Endothelial cell of umbilical vein (primary cell): ENCODE data around the gene PCSK6. TPM values are rescaled to one million over a fixed set of nuclear protein-coding genes. Genes with fewer than 3 reads are reported as not detected.
"Not testable (repeated sequence)": the region's sequence is repeated elsewhere in the genome, so short reads cannot be mapped to it uniquely, and the experiment has no call there.

Source experiments
- BruUV-seq: library from RNA; stranded (reverse); fragments of 400-500 nt; replicated peaks from 2 replicates; lab custom pipeline; 2021; lab: Mats Ljungman, UMichigan
- CTCF ChIA-PET: fragments of 300-600, 350-600 bp; sonication (Branson Sonifier 250); formaldehyde crosslinking; loops from one replicate; lab custom pipeline; 2021; ENCODE audit warnings: antibody characterized with exemption, inconsistent platforms; lab: Charles Lee
- POLR2A ChIA-PET: fragments of 300-600, 350-600 bp; sonication (Branson Sonifier 250); formaldehyde crosslinking; loops from one replicate; lab custom pipeline; 2021; ENCODE audit warnings: antibody characterized with exemption, inconsistent platforms; lab: Charles Lee
- DNase-seq: peaks from one replicate; pipeline ENCODE4 v3.0.0-alpha.2; 2011; ENCODE audit warnings: low read depth, low spot score
- FAIRE-seq: peaks from 2 replicates; lab custom pipeline; 2011; peaks lifted over from hg19 to GRCh38; lab: Jason Lieb, UNC
- H2AFZ ChIP-seq: 2 replicates; pipeline ENCODE4 v1.6.0; 2012; ENCODE audit warnings: low read depth, low read length, control low read depth, inconsistent platforms
- H3K27ac ChIP-seq: 2 replicates; pipeline ENCODE4 v1.5.1; 2011; ENCODE audit warnings: low read depth, mild to moderate bottlenecking, control low read depth, low read length, moderate library complexity; ENCODE audit not compliant: insufficient read depth
- H3K27me3 ChIP-seq, 2 experiments: 2 replicates each; pipeline versions ENCODE4 v1.6.0 to v1.6.1; 2011; ENCODE audit warnings: low read length in 2 of 2, mixed read lengths in 1 of 2; ENCODE audit not compliant: control insufficient read depth in 2 of 2, insufficient read depth in 2 of 2
- H3K36me3 ChIP-seq, 2 experiments: 2 replicates in 1 of 2; 3 replicates in 1 of 2; pipeline ENCODE4 v1.5.1; 2011; ENCODE audit warnings: low read length in 2 of 2, mild to moderate bottlenecking in 1 of 2, moderate library complexity in 1 of 2; ENCODE audit not compliant: control insufficient read depth in 2 of 2, insufficient read depth in 2 of 2; ENCODE audit errors: extremely low read depth in 1 of 2
- H3K4me1 ChIP-seq: 3 replicates; pipeline ENCODE4 v1.5.1; 2011; ENCODE audit warnings: mild to moderate bottlenecking, low read length; ENCODE audit not compliant: control insufficient read depth, insufficient read depth; ENCODE audit errors: extremely low read depth
- H3K4me2 ChIP-seq: 2 replicates; pipeline ENCODE4 v1.6.1; 2011; ENCODE audit warnings: low read length, control low read depth, mixed read lengths; ENCODE audit not compliant: insufficient read depth
- H3K4me3 ChIP-seq, 3 experiments: fragments of 200-600 bp in 1 of 3; sonication (generic), shearing (Covaris generic) in 1 of 3; replicated peaks in 1 of 3; 2 replicates each; pipeline ENCODE4 v1.5.1; 2011 to 2016; ENCODE audit warnings: control low read depth in 3 of 3, low read length in 3 of 3, mild to moderate bottlenecking in 2 of 3, inconsistent platforms in 1 of 3, low read depth in 1 of 3, moderate library complexity in 1 of 3; ENCODE audit not compliant: insufficient read depth in 1 of 3
- H3K79me2 ChIP-seq: 2 replicates; pipeline ENCODE4 v1.6.0; 2012; ENCODE audit warnings: low read length, inconsistent platforms; ENCODE audit not compliant: control insufficient read depth, insufficient read depth
- H3K9ac ChIP-seq: replicated peaks from 2 replicates; pipeline ENCODE3; 2011; ENCODE audit warnings: low read length, control low read depth; ENCODE audit not compliant: insufficient read depth; ENCODE audit errors: extremely low read depth
- H3K9me1 ChIP-seq: replicated peaks from 3 replicates; pipeline ENCODE4 v1.6.0; 2011; ENCODE audit warnings: mild to moderate bottlenecking, low read length; ENCODE audit not compliant: control insufficient read depth, insufficient read depth; ENCODE audit errors: extremely low read depth
- H3K9me3 ChIP-seq: replicated peaks from 2 replicates; pipeline ENCODE4 v1.5.1; 2012; ENCODE audit warnings: low read length, inconsistent platforms; ENCODE audit not compliant: control insufficient read depth, insufficient read depth
- H4K20me1 ChIP-seq: replicated peaks from 2 replicates; pipeline ENCODE3; 2011; ENCODE audit warnings: mild to moderate bottlenecking, low read length; ENCODE audit not compliant: control insufficient read depth, insufficient read depth; ENCODE audit errors: extremely low read depth
- EZH2 ChIP-seq: IDR thresholded peaks from 2 replicates; pipeline ENCODE4 v1.6.1; 2012; ENCODE audit warnings: borderline replicate concordance, low read depth, mild to moderate bottlenecking, moderate library complexity, low read length, inconsistent platforms; ENCODE audit not compliant: severe bottlenecking
- JUN ChIP-seq: IDR thresholded peaks from 2 replicates; pipeline ENCODE4 v1.6.1; 2011; ENCODE audit warnings: borderline replicate concordance, low read depth; ENCODE audit not compliant: insufficient read length, insufficient read depth
- dilution Hi-C: fragments of 300-500 bp; cut with MboI; formaldehyde crosslinking; loops from one replicate; pipeline ENCODE4 v1.15.0; 2019; ENCODE audit warnings: low sequenced_read_pairs; ENCODE audit not compliant: extremely low pct_ligation_motif_present
- intact Hi-C: fragments of 100-400 bp; cut with micrococcal nuclease; formaldehyde crosslinking; loops from one replicate; pipeline ENCODE4 v1.10.0; 2022
- polyA plus RNA-seq, 4 experiments: library from polyadenylated mRNA; depleted of rRNA in 3 of 4; stranded (reverse) in 3 of 4; unstranded in 1 of 4; fragments of >200 nt; gene quantifications; 2 replicates each; pipeline versions ENCODE4 v1.2.1 to v1.2.3, GENCODE V29; 2011 to 2012; ENCODE audit warnings: missing spikeins in 1 of 4
- total RNA-seq: library from RNA; stranded (reverse); gene quantifications from 2 replicates; pipeline ENCODE4 v1.2.3, GENCODE V29; 2021

PCSK6 gene
- total and polyA plus RNA-seq, 2 donors (not counting 3 experiments of a cell fraction or from before 2014, with no cell fraction given): 0.18 to 0.69 TPM

- BruUV-seq: no TSS peak
- Histone ChIP-seq H3K4me3 (no peak overlapping the region), H3K9me1 (no peaks in the 10 kb centered on the region), H3K27me3 (peaks cover 0 to 2% of the 10 kb centered on the region in 2 experiments), H3K9ac (no peak overlapping the region), H3K79me2 (no peaks in the 10 kb centered on the region), H2AFZ (no peak overlapping the region), H3K9me3 (no peaks in the 10 kb centered on the region), H4K20me1 (no peaks in the 10 kb centered on the region), H3K36me3 (no peaks in the 10 kb centered on the region), H3K4me1 (no peaks in the 10 kb centered on the region), H3K4me2 (no peak overlapping the region), H3K27ac (no peak overlapping the region)
- POLR2A ChIA-PET: no interaction called here
- intact Hi-C loops: no loop called here
- CTCF ChIA-PET: interaction anchor here (1.5 kb wide), 1 partner anchor 38 kb away, joined by 4 read pairs; no protein-coding TSS in a partner anchor
- DNase-seq (no peak), FAIRE-seq (no peak)
- TF ChIP-seq EZH2 (no peak), JUN (no peak)
- dilution Hi-C loops: no loop called here
Measured at GRCh38 chr15:101464256-101464998, 25.1 kb downstream of the PCSK6 start.

GRCh38 chr15:101463696-101464095 lies 25.8 kb downstream of the PCSK6 start:
- CTCF ChIA-PET, BruUV-seq, dilution Hi-C loops, H3K36me3 ChIP-seq, H3K4me3 ChIP-seq, intact Hi-C loops, POLR2A ChIA-PET, H3K9ac ChIP-seq, H3K79me2 ChIP-seq, H3K27ac ChIP-seq, H3K9me3 ChIP-seq, H3K4me1 ChIP-seq, H3K27me3 ChIP-seq, H3K4me2 ChIP-seq, FAIRE-seq, H4K20me1 ChIP-seq, DNase-seq, H3K9me1 ChIP-seq, H2AFZ ChIP-seq: not testable (repeated sequence)
